RWPE2 (cell line): ENCODE measurements around the gene DHRS2.

ENCODE experiments used
- ATAC-seq: fragments of 200-7000 bp; cut with Tn5 transposase; 3 replicates; pipeline ENCODE4 v1.9.1; 2021; ENCODE audit warnings: low read depth
- DNase-seq: peaks from one replicate; pipeline ENCODE4 v3.0.0-alpha.2; 2020; ENCODE audit warnings: low spot score
- H3K27ac ChIP-seq: fragments of 450-650 bp; 2 replicates; pipeline ENCODE4 v1.5.1; 2017; ENCODE audit warnings: mild to moderate bottlenecking; ENCODE audit not compliant: poor library complexity, severe bottlenecking
- H3K27me3 ChIP-seq: fragments of 250-450 bp; sonication (Bioruptor Pico); 2 replicates; pipeline ENCODE4 v1.5.1; 2021; ENCODE audit warnings: mild to moderate bottlenecking, moderate library complexity; ENCODE audit not compliant: insufficient read depth, poor library complexity, severe bottlenecking
- H3K36me3 ChIP-seq: fragments of 250-450 bp; sonication (Bioruptor Pico); 2 replicates; pipeline ENCODE4 v1.5.1; 2020; ENCODE audit warnings: low read depth, mild to moderate bottlenecking, moderate library complexity
- H3K4me1 ChIP-seq: fragments of 250-450 bp; sonication (Bioruptor Pico); 2 replicates; pipeline ENCODE4 v1.5.1; 2021; ENCODE audit warnings: mild to moderate bottlenecking, moderate library complexity; ENCODE audit not compliant: insufficient read depth, poor library complexity, severe bottlenecking
- H3K4me3 ChIP-seq: fragments of 250-450 bp; sonication (Bioruptor Pico); 2 replicates; pipeline ENCODE4 v1.5.1; 2021; ENCODE audit warnings: mild to moderate bottlenecking, moderate library complexity; ENCODE audit not compliant: severe bottlenecking
- H3K9me3 ChIP-seq: fragments of 250-450 bp; sonication (Bioruptor Pico); 2 replicates; pipeline ENCODE4 v1.5.1; 2021; ENCODE audit warnings: mild to moderate bottlenecking, moderate library complexity; ENCODE audit not compliant: severe bottlenecking
- TF ChIP-seq, protein P1 (sequence below): fragments of 450-650 bp; IDR thresholded peaks from one replicate; pipeline ENCODE4 v1.5.1; 2017; ENCODE audit warnings: mild to moderate bottlenecking, moderate library complexity; ENCODE audit not compliant: poor library complexity, severe bottlenecking

The DHRS2 gene

GRCh38 chr14:23600322-23600707, 35.8 kb upstream of the DHRS2 start:
- Histone ChIP-seq H3K36me3 (no peaks in the 10 kb centered on the region), H3K4me3 (no peak overlapping the region), H3K9me3 (no peaks in the 10 kb centered on the region), H3K27me3 (no peaks in the 10 kb centered on the region), H3K4me1 (no peaks in the 10 kb centered on the region), H3K27ac (no peak overlapping the region)
- TF ChIP-seq, protein P1, sequence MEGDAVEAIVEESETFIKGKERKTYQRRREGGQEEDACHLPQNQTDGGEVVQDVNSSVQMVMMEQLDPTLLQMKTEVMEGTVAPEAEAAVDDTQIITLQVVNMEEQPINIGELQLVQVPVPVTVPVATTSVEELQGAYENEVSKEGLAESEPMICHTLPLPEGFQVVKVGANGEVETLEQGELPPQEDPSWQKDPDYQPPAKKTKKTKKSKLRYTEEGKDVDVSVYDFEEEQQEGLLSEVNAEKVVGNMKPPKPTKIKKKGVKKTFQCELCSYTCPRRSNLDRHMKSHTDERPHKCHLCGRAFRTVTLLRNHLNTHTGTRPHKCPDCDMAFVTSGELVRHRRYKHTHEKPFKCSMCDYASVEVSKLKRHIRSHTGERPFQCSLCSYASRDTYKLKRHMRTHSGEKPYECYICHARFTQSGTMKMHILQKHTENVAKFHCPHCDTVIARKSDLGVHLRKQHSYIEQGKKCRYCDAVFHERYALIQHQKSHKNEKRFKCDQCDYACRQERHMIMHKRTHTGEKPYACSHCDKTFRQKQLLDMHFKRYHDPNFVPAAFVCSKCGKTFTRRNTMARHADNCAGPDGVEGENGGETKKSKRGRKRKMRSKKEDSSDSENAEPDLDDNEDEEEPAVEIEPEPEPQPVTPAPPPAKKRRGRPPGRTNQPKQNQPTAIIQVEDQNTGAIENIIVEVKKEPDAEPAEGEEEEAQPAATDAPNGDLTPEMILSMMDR, result no peak
- no peak for DNase-seq
- ATAC-seq, result no peak

- TF ChIP-seq, protein P1, result no peak
- no peak overlapping the region for H3K27ac ChIP-seq
- no peaks in the 10 kb centered on the region for H3K27me3 ChIP-seq
- H3K4me3 ChIP-seq, result no peak overlapping the region
- no peaks in the 10 kb centered on the region for H3K4me1 ChIP-seq
- H3K36me3 ChIP-seq, result no peaks in the 10 kb centered on the region
- H3K9me3 ChIP-seq, result no peaks in the 10 kb centered on the region
- DNase-seq (no peak), ATAC-seq (no peak)
Measured at GRCh38 chr14:23600806-23601205, 35.4 kb upstream of the DHRS2 start.

- Histone ChIP-seq H3K27me3 (no peaks in the 10 kb centered on the region), H3K4me1 (no peaks in the 10 kb centered on the region), H3K4me3 (no peak overlapping the region), H3K9me3 (no peaks in the 10 kb centered on the region), H3K36me3 (no peaks in the 10 kb centered on the region), H3K27ac (no peak overlapping the region)
- ATAC-seq (no peak), DNase-seq (no peak)
- TF ChIP-seq, protein P1, result no peak
Measured at GRCh38 chr14:23601424-23601823, 34.7 kb upstream of the DHRS2 start.

DNA sequence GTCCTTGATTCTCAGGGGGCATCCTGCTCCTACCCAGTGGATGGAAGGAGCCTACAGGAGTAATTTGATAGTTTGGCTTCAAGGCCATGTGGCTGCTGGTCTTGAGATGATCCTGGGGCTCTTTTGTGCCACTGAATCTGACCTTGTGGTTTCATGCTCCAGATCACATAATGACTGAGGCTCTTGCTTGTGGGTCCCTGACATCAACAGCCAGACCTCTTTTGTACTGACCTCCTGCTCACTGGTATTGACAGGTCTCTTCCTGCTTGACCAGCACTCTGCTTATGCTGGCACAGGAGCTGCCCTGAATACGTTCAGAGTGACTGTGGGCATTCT, 34.4 kb upstream of the DHRS2 start:
- H3K4me3 ChIP-seq, result no peak overlapping the region
- no peak overlapping the region for H3K27ac ChIP-seq
- ATAC-seq (no peak), DNase-seq (no peak)
- no peaks in the 10 kb centered on the region for H3K4me1 ChIP-seq
- no peaks in the 10 kb centered on the region for H3K9me3 ChIP-seq
- TF ChIP-seq, protein P1, result no peak
- H3K27me3 ChIP-seq, result no peaks in the 10 kb centered on the region
- no peaks in the 10 kb centered on the region for H3K36me3 ChIP-seq

DNA sequence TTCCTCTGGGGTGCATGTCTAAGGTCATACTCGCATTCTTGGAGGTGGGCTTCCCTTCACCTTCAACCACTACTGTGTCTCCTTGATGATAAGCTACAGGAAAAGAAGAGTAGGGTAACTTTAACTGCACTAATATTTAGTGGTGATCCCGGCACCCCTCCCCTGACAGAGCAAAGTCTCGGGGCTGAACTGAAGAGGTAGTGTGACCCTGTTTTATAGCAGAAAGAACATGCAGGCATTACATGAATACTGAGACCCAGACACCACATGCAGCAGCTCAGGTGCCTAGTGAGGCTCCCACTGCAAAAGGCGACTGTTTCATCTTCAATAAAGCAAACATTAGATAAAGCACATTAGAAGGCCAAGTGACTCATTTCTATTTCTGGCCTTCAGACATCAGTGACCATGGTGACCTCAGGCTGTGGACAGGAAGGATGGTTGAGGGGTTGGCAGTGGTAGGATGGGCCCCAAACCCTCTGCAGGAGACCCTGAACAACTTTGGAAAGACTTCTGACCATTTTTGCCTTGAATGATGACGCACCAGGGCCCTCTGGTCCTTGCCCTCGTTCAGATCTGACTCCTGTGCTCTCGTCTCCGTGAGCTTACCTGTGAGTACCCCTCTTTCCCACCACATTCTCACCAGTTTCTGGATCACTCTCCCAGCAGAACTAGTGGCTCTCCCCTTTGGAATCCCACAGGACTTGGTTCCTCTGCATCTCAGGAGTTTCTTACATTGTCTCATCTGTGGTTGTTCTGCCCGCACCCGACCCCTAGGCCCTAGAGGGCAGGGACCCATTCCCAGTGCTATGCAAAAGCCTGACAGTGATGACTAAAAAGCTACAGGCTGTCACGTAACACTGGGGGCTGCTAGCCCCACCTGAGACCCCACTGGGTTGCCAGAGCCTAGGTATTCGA, 33.7 kb upstream of the DHRS2 start:
- Histone ChIP-seq H3K9me3 (no peaks in the 10 kb centered on the region), H3K36me3 (no peaks in the 10 kb centered on the region), H3K4me3 (no peak overlapping the region), H3K27me3 (peaks cover 4% of the 10 kb centered on the region), H3K27ac (no peak overlapping the region), H3K4me1 (no peaks in the 10 kb centered on the region)
- no peak for DNase-seq
- TF ChIP-seq, protein P1, result no peak
- ATAC-seq, result no peak
